Testis (tissue), 2 donors: Measurements from ENCODE around the gene CDK6.

Experiments used
- CTCF ChIP-seq, 3 experiments: fragments of 450-650 bp in 2 of 3; fragments of 200-600 bp in 1 of 3; sonication (generic) in 1 of 3; IDR thresholded peaks; one replicate each; pipeline ENCODE4 v1.5.1; 2016 to 2019; ENCODE audit warnings: antibody characterized with exemption in 3 of 3, mild to moderate bottlenecking in 2 of 3, moderate library complexity in 1 of 3
- POLR2A ChIP-seq: fragments of 450-650 bp; IDR thresholded peaks from one replicate; pipeline ENCODE4 v1.6.1; 2017; ENCODE audit warnings: antibody characterized with exemption, mild to moderate bottlenecking, moderate library complexity

DNA sequence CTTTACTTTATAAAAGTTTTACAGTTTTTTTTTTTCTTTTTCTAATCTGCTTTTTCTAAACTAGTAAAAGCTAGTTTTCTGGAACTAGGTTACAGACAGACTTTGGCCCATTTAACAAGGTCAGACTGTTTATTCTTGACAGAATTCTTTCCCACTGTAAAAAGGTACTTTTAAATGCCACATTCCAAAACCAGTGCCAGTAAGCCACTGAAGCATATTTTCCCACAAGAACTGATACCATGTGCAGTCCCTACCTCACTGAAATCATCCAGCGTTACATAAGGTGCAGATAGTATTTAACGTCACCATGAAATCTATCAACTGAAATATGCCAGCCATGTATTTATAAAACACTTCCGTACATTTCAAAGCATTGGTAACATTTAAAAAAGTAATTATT, 121.6 kb downstream of the CDK6 start:
- no peak for TF ChIP-seq CTCF (IDR thresholded peaks at IDR 0.05)
- no peak for TF ChIP-seq POLR2A
